Glomerular visceral epithelial cell (primary cell): ENCODE measurements around the gene LEPR.
"Not testable (repeated sequence)": the region's sequence is repeated elsewhere in the genome, so short reads cannot be mapped to it uniquely, and the experiment has no call there.

Experiments
- DNase-seq: peaks from one replicate; pipeline ENCODE4 v3.0.0-alpha.2; 2016; ENCODE audit errors: extremely low spot score

The LEPR gene

DNA sequence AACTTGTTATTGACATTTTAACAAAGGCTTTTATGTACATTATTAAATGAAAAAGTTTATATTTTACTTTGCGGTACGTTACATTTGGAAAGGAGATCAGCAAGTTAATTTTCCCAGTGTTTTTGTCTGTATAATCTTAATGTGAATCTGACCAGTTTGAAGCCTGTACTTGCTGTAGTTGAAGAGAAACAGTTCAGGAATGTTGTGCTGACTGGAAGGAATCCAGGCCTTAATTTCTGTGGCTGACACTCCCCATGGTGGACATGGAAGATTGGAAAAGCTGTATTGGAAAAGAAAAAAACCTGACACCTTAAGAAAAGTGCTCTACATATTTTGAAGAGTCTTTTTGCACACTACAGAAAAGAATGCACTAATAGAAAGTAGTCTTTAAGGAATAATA, 15.5 kb downstream of the LEPR start:
- DNase-seq: no peak

DNA sequence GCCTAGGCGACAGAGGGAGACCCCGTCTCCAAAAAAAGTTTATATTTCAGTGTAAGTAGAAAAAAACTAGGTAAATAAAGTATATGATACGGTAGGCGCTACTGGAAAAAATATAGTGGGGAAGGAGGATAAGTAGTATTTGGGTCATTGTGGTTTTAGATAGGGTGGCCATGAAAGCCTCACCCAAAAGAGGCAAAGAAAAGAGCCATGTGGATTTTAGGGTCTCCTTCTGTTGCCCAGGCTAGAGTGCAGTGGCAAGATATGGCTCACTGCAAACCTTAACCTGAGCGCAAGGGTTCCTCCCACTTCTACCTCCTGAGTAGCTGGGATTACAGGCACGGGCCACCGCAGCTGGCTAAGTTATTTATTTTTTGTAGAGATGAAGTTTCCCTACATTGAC, 17.1 kb downstream of the LEPR start:
- DNase-seq: no peak

DNA sequence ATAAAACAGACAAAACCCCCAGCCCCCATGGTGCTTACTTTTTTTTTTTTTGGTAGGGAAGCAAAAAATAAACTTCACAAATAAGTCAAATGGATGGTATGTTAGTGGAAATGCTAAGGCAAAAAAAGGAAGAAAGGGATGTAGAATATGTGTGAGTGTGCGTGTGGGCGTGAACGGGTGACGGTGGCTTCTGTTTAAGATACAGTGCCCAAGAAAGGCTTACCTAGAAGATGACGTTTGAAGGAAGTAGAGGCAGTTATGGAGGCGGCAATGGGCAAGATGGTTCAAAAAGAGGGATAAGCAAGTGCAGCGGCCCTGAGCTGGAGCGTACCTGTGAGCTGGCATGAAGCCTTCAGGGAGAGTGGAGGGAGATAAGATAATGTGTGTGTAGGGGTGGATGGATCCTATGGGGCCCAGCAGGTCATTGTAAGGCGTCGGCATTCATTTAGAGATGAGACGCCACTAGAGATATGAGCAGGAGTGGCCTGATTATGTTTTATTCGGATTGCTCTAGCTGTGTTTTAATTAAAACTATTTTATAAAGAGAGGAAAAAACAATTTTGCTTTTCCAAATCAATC, 19.9 kb downstream of the LEPR start:
- DNase-seq: no peak

DNA sequence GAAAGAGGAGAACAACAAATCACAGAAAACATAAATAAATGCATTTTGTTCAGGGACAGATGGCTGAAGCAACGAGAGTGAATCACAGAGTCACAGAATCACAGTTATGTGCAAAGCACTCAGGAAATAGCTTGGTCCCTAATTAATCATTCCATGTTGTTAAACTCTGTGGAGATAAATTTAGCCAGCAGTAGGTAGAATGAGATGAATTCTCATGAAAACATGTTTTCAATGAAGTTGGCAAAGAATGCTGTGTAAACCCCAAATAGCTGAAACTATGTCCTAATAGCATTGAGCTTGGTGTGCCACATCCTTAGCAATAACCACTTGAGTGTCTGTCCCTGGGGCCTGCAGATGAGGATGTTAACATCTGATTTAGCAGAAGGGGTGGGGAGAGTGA, 20.4 kb downstream of the LEPR start:
- no peak for DNase-seq

DNA sequence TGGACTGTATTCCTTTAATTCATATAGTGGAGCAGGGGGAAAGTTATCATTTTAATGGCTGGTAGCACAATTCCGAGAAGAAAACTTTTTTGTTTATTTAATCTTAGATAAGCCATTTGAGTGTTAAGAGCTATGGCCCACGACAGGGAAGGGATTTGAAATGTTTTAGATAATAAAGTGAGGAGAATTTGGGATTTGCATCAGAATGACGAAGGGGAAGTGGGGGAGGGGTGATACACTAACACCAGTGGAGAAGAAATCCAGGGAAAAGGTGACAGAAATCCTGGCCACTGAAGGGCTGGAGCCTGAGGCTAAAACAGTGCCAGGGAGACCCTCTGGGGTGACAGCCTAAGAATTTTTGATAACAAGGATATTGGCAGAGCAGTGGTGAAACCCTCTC, 21.0 kb downstream of the LEPR start:
- DNase-seq: no peak

DNA sequence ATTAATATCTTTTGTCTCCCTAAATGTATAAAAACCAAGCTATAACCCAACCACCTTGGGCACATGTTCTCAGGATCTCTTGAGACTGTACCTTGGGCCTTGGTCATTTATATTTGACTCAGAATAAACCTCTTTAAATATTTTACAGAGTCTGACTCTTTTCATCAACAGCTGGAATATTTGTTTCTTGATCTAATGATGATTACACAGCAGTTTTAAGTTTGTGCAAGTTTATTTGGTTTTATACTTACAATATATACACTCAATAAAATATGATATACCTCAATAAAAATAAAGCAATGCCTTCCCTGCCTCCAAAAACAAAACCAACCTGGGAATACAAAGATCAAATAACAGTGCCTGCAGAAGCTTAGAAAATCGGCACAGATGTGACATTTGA, 22.0 kb downstream of the LEPR start:
- DNase-seq: no peak

DNA sequence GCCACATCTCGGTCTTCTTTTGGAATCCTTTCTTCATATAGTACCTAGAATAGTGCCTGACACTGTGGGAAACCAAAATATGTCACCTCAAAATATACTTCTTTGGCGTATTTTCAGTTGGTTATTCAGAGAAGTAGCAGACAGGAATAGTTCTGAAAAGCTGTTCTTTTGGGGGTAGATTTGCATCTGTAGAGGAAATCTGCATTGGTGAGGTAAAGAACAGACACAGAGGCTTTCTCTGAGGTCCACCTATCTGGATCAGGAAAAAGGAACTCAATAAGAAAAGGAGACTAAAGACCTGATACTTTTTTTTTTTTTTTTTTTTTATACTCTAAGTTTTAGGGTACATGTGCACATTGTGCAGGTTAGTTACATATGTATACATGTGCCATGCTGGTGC, 23.2 kb downstream of the LEPR start:
- no peak for DNase-seq

DNA sequence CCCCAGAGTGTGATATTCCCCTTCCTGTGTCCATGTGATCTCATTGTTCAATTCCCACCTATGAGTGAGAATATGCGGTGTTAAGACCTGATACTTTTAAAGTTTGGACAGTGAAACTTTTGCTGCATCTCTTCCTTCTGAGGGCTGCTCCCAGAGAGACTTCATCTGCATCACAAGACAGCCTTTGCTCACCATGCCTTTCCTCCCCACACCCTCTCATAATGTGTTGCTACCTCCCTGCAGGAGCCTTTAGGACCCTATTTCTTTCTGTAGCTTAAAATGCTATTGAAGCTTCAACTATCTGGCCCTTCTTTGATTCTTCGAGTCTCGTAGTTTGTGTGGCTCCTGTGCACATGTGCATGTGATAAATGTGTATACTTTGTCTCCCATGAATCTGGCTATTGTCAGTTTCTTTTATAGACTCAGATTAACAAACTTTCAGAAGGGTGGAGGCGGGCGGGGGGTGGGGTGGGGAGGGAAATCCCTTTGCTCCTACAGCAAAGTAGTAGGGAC, 23.7 kb downstream of the LEPR start:
- DNase-seq: no peak

DNA sequence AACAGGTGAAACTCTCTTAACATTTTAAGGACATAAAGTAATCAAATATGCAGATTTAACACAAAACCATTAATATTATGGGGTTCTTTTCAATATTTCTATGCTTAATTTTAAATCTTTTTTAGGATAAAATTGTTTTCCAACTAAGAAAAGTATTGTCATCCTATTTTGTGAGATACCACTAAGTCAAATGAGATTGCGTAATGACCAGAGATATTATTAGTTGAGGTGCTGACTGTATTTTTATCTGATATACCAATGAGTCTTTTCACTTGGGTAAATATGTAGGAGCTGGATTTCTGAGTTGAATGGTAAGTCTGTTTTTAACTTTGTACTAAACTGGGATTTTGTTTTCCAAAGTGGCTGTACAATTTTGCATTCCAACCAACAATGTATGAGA, 25.4 kb downstream of the LEPR start:
- DNase-seq: no peak

DNA sequence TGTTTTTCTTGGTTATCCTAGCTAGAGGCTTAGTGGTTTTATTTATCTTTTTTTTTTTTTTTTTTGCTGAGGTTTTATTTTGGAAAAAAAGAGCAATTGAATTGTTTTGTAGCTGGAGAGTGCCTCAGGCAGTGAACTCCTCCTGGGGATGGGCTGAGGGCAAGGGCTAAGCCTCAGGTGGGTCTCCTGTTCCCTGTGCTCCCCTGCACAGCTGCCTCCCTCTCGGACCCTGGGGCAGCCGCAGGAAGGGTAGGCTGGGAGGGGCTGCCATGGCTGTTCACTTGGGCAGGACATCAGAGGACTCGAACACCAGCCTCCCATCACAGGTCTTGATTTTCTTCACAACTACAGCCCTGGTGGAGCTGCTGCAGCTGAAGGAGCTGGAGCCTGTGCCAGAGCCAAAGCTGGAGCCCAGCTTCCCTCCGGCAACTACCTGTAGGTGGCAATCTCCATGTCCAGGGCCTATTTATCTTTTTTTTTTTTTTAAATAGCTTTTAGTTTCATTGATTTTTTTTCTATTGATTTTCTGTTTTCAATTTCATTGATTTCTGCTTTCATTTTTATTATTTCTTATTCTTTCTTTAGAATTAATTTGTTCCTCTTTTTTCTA, 28.9 kb downstream of the LEPR start:
- no peak for DNase-seq

DNA sequence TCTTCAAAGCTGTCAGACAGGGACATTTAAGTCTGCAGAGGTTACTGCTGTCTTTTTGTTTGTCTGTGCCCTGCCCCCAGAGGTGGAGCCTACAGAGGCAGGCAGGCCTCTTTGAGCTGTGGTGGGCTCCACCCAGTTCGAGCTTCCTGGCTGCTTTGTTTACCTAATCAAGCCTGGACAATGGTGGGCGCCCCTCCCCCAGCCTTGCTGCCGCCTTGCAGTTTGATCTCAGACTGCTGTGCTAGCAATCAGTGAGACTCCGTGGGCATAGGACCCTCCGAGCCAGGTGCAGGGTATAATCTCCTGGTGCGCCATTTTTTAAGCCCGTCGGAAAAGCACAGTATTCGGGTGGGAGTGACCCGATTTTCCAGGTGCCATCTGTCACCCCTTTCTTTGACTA, 35.2 kb downstream of the LEPR start:
- not testable (repeated sequence) for DNase-seq

DNA sequence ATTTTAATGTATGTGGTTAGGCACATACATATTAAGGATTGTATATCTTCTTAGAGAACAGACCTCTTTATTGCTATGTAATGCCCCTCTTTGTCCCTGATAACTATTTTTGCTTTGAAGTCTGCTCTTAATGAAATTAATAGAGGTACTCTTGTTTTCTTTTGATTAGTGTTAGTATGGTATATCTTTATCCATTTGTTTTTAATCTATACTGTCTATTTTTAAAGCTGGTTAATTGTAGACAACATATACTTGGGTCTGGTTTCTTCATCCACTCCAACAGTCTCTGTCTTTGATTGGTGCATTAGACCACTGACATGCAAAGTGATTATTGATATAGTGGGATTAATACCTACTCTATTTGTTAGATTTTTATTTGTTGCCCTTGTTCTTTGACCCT, 36.0 kb downstream of the LEPR start:
- no peak for DNase-seq

DNA sequence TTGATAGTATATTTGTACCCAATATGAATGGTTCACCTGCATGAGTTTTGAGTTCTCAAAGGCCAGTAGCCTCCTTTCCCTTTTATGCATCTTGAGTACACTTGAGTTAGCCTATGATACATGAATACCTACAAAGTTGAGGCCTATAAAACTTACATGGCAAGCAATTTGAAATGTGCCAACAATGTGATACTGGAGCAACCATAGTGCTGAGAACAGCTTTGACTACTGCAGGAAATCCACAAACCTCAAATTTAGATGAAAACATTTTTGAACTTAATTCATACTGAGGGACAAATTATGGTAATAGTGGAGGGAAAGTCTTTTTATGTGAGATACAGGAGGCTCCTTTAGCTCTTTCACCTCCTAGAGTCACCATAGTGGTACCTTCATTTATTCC, 37.4 kb downstream of the LEPR start:
- no peak for DNase-seq

DNA sequence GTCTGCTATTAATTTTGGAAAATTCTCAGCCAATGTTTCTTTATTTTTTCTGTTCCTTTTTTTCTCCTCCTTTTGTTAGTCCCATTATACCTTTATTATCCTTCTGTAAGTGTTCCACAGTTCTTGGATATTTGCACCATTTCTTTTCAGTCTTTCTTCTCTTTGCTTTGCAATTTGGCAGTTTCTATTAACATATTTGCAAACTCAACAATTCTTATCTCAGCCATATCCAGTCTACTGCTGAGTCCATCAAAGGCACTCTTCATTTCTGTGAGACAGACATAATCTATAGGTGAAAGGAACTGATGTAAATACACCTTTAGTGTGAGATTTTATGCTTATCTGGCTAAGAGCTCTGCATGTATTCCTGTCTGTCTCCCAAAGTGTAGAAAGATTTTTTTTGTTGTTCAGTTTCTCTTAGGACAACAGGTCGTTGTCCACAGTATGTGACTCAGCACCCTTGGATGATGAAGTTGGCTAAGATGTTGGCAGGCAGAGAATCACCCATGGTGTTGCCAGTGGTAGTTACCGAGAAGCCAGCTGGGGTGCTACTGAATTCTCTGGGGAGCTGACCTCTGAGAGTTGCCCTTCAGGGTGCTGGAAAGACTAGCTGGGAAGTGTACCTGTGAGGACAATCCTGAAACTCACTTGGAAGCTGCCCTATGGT, 38.4 kb downstream of the LEPR start:
- DNase-seq: no peak

DNA sequence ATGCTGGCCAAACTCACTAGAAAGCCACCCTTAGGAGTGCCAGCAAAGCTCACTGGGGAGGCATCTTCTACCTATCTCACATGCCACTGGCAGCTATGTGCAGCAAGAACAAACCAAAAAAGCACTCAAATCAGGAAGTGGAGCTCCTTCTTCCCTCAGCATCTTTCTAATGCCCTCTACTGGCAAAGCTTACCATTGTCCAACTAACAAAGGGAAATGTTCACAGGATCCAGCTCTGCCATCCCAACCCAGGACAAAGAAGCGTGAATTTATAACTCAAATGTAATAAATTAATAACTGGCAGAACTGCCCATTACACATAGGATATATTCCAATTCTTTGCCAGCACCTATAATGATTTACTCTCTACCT, 38.9 kb downstream of the LEPR start:
- DNase-seq: peak; percentile 32

DNA sequence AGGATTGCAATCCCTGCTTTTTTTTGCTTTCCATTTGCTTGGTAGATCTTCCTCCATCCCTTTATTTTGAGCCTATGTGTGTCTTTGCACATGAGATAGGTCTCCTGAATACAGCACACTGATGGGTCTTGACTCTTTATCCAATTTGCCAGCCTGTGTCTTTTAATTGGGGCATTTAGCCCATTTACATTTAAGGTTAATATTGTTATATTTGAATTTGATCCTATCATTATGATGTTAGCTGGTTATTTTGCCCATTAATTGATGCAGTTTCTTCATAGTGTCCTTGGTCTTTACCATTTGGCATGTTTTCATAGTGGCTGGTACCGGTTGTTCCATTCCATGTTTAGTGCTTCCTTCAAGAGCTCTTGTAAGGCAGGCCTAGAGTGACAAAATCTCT, 45.4 kb downstream of the LEPR start:
- not testable (repeated sequence) for DNase-seq

DNA sequence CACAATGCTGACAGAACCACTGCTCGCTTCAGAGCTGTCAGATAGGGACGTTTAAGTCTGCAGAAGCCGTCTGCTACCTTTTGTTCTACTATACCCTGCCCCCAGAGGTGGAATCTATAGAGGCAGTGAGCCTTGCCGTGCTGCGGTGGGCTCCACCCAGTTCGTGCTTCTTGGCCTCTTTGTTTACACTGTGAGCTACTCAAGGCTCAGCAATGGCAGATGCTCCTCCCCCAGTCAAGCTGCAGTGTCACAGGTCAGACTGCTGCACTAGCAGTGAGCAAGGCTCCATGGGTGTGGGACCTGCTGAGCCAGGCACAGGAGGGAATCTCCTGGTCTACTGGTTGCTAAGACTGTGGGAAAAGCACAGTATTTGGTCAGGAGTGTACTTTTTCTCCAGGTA, 47.1 kb downstream of the LEPR start:
- peak; percentile 42 for DNase-seq

DNA sequence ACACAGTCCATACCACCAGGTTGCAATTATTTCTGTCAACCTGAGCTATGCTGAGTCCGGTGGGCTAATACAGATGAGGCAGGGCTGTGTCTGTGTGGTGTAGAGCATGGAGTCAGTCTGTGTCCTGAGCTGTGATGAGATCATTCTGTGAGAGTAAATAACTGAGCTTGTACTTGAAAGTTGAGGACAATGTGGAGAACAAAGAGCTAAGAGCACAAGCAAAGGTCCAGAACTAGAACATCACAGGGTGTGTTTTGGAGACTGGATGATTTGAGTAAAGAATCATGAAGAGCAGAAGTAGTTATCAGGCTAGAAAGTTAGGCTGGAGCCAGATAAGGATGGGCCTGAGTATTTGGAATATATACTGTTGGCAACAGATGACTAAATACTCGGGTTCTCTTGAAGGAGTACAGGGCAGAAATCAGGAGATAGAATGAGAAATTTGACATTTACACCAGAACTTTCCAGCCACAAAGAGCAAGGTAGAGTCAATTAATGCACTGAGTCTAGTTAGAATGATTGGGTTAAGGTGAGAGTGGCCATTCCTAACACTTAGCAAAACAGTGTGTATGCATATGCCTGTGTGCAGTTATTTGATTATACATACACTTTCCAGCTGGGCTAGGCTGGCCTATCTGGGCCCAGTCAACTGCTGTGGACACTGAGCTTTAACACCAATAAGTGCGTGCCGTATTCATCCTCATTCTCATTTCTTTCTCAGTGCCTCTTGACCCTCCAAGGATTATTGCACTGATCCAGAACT, 48.8 kb downstream of the LEPR start:
- no peak for DNase-seq

DNA sequence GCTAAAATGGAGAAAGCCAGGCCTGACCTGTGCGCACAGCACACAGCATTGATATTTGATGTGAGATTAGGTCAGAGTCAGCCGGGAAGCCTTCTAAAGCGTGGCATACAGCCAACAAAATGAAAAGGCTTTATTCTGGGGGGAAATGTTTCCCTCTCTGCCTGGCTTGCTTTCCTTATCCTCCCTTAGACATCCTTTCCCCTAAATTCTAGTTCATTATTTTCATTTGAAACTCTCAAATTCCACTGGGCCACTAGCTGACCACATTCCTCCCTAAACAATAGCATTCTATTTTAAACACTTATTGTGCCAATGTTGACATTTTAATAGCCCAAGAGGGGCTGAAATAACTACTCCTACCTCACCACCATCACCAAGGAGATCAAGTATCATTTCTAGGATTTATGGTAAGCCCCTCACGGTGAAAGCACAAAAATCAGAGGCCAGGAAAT, 49.4 kb downstream of the LEPR start:
- DNase-seq: no peak
